H1 (cell line): ENCODE data around the gene RAB3D. TPM values are rescaled to one million over a fixed set of nuclear protein-coding genes. Genes with fewer than 3 reads are reported as not detected.

ENCODE experiments used
- CTCF ChIA-PET: fragments of 300-600 bp; sonication (Branson Sonifier 250); formaldehyde crosslinking; loops from one replicate; lab custom pipeline; 2021; ENCODE audit not compliant: partially characterized antibody; lab: Charles Lee
- POLR2A ChIA-PET: fragments of 300-600 bp; sonication (Branson Sonifier 250); formaldehyde crosslinking; loops from one replicate; lab custom pipeline; 2021; ENCODE audit warnings: inconsistent platforms; ENCODE audit not compliant: partially characterized antibody; lab: Charles Lee
- DNase-seq, 2 experiments: peaks; one replicate each; pipeline versions ENCODE4 v3.0.0 to v3.0.0-alpha.2; 2010 to 2022; ENCODE audit warnings: low spot score in 2 of 2, low read depth in 1 of 2, mixed read lengths in 1 of 2
- FAIRE-seq: peaks from 2 replicates; lab custom pipeline; 2011; peaks lifted over from hg19 to GRCh38; lab: Jason Lieb, UNC
- H2AFZ ChIP-seq: 2 replicates; pipeline ENCODE4 v1.8.1; 2012; ENCODE audit warnings: low read length, inconsistent platforms
- H2AK5ac ChIP-seq: 2 replicates; pipeline ENCODE4 v1.6.1; 2013; ENCODE audit warnings: low read depth, low read length
- H2BK120ac ChIP-seq: replicated peaks from 2 replicates; pipeline ENCODE3; 2013; ENCODE audit warnings: low read depth, low read length, inconsistent platforms
- H2BK12ac ChIP-seq: 2 replicates; pipeline ENCODE4 v1.6.1; 2013; ENCODE audit warnings: low read depth, low read length
- H2BK15ac ChIP-seq: 2 replicates; pipeline ENCODE4 v1.6.1; 2013; ENCODE audit warnings: low read length
- H2BK20ac ChIP-seq: 2 replicates; pipeline ENCODE4 v1.6.1; 2013; ENCODE audit warnings: low read length
- H2BK5ac ChIP-seq: 2 replicates; pipeline ENCODE4 v1.6.1; 2013; ENCODE audit warnings: low read depth, low read length
- H3K14ac ChIP-seq: 2 replicates; pipeline ENCODE4 v1.6.1; 2013; ENCODE audit warnings: inconsistent platforms; ENCODE audit not compliant: insufficient read length
- H3K18ac ChIP-seq: 2 replicates; pipeline ENCODE4 v1.6.1; 2013; ENCODE audit warnings: low read length; ENCODE audit errors: extremely low read depth
- H3K23ac ChIP-seq: 2 replicates; pipeline ENCODE4 v1.6.1; 2013; ENCODE audit warnings: inconsistent platforms; ENCODE audit not compliant: insufficient read length
- H3K23me2 ChIP-seq: 2 replicates; pipeline ENCODE4 v1.6.1; 2013; ENCODE audit warnings: low read depth, low read length
- H3K27ac ChIP-seq: 2 replicates; pipeline ENCODE4 v1.6.1; 2011; ENCODE audit warnings: low read depth, low read length, inconsistent platforms
- H3K27me3 ChIP-seq, 4 experiments: replicated peaks in 1 of 4; 1 replicate in 1 of 4; 2 replicates in 3 of 4; pipeline versions ENCODE4 v1.6.1 to v1.8.1; 2011 to 2013; ENCODE audit warnings: low read length in 3 of 4, mild to moderate bottlenecking in 3 of 4, inconsistent platforms in 2 of 4, mixed read lengths in 2 of 4, moderate library complexity in 1 of 4; ENCODE audit not compliant: control insufficient read depth in 3 of 4, insufficient read depth in 3 of 4; ENCODE audit errors: extremely low read depth in 1 of 4
- H3K36me3 ChIP-seq, 4 experiments: 2 replicates each; pipeline versions ENCODE4 v1.6.1 to v1.8.1; 2011 to 2013; ENCODE audit warnings: mild to moderate bottlenecking in 4 of 4, low read length in 3 of 4, moderate library complexity in 2 of 4, control low read depth in 1 of 4, inconsistent platforms in 1 of 4; ENCODE audit not compliant: insufficient read depth in 4 of 4, control insufficient read depth in 2 of 4
- H3K4ac ChIP-seq: replicated peaks from 2 replicates; pipeline ENCODE3; 2013; ENCODE audit warnings: low read length, low read depth, mixed read lengths, inconsistent platforms; ENCODE audit not compliant: insufficient read length
- H3K4me1 ChIP-seq, 4 experiments: replicated peaks in 1 of 4; 1 replicate in 1 of 4; 2 replicates in 3 of 4; pipeline versions ENCODE4 v1.6.1 to v1.8.1; 2011 to 2013; ENCODE audit warnings: low read length in 3 of 4, inconsistent platforms in 2 of 4, mixed read lengths in 1 of 4; ENCODE audit not compliant: insufficient read depth in 4 of 4, control insufficient read depth in 3 of 4
- H3K4me2 ChIP-seq, 2 experiments: 2 replicates each; pipeline versions ENCODE4 v1.6.1 to v1.8.1; 2011 to 2013; ENCODE audit warnings: low read depth in 2 of 2, low read length in 2 of 2, control low read depth in 1 of 2, inconsistent platforms in 1 of 2, mild to moderate bottlenecking in 1 of 2; ENCODE audit not compliant: insufficient read depth in 1 of 2
- H3K4me3 ChIP-seq, 4 experiments: fragments of 200-600, 300-600 bp in 1 of 4; sonication (generic), shearing (Covaris generic), sonication (Bioruptor Twin) in 1 of 4; 2 replicates each; pipeline versions ENCODE4 v1.5.1 to v1.8.1; 2011 to 2016; ENCODE audit warnings: low read length in 4 of 4, low read depth in 3 of 4, control low read depth in 2 of 4, inconsistent platforms in 2 of 4, mild to moderate bottlenecking in 2 of 4, mixed read lengths in 1 of 4, moderate library complexity in 1 of 4; ENCODE audit not compliant: insufficient read depth in 2 of 4; ENCODE audit errors: extremely low read depth in 1 of 4
- H3K56ac ChIP-seq: replicated peaks from 2 replicates; pipeline ENCODE3; 2013; ENCODE audit warnings: low read depth, mild to moderate bottlenecking, mixed read lengths, low read length, inconsistent platforms; ENCODE audit not compliant: insufficient read length
- H3K79me1 ChIP-seq: 2 replicates; pipeline ENCODE4 v1.6.1; 2013; ENCODE audit warnings: low read depth, low read length, control low read depth
- H3K79me2 ChIP-seq, 2 experiments: 2 replicates each; pipeline versions ENCODE4 v1.6.1 to v1.8.1; 2012 to 2013; ENCODE audit warnings: low read length in 2 of 2, mild to moderate bottlenecking in 2 of 2, inconsistent platforms in 1 of 2; ENCODE audit not compliant: insufficient read depth in 2 of 2, control insufficient read depth in 1 of 2
- H3K9ac ChIP-seq, 4 experiments: replicated peaks in 1 of 4; 1 replicate in 1 of 4; 2 replicates in 3 of 4; pipeline versions ENCODE4 v1.6.1 to v1.8.1; 2011 to 2013; ENCODE audit warnings: low read depth in 3 of 4, low read length in 3 of 4, control low read depth in 2 of 4, mild to moderate bottlenecking in 2 of 4, moderate library complexity in 2 of 4, inconsistent platforms in 1 of 4; ENCODE audit errors: extremely low read depth in 1 of 4
- H3K9me3 ChIP-seq, 2 experiments: 2 replicates each; pipeline versions ENCODE4 v1.6.1 to v1.8.1; 2012 to 2013; ENCODE audit warnings: mild to moderate bottlenecking in 2 of 2, moderate library complexity in 2 of 2, control low read depth in 1 of 2, inconsistent platforms in 1 of 2, low read depth in 1 of 2, low read length in 1 of 2, mixed read lengths in 1 of 2; ENCODE audit not compliant: insufficient read depth in 2 of 2
- H4K20me1 ChIP-seq, 2 experiments: replicated peaks in 1 of 2; 2 replicates each; pipeline versions ENCODE3 to v1.8.1; 2011 to 2013; ENCODE audit warnings: inconsistent platforms in 2 of 2, low read length in 2 of 2, mild to moderate bottlenecking in 1 of 2; ENCODE audit not compliant: insufficient read depth in 2 of 2, control insufficient read depth in 1 of 2
- H4K5ac ChIP-seq: 2 replicates; pipeline ENCODE4 v1.6.1; 2013; ENCODE audit warnings: low read length, low read depth, mixed read lengths, inconsistent platforms; ENCODE audit not compliant: insufficient read length
- H4K8ac ChIP-seq: 2 replicates; pipeline ENCODE4 v1.8.0; 2013; ENCODE audit warnings: mild to moderate bottlenecking, moderate library complexity, low read length, inconsistent platforms; ENCODE audit not compliant: insufficient read depth; ENCODE audit errors: extremely low read depth
- H4K91ac ChIP-seq: replicated peaks from 2 replicates; pipeline ENCODE3; 2013; ENCODE audit warnings: low read length, mixed read lengths, inconsistent platforms; ENCODE audit not compliant: insufficient read length
- CBX5 ChIP-seq: fragments of 300-800, 300-1000 bp; sonication (generic); IDR thresholded peaks from 2 replicates; pipeline ENCODE4 v1.7.1; 2016; ENCODE audit warnings: antibody characterized with exemption, low read length, low read depth
- CTBP2 ChIP-seq: IDR thresholded peaks from 2 replicates; pipeline ENCODE4 v1.7.0; 2011; ENCODE audit warnings: borderline replicate concordance, mild to moderate bottlenecking, moderate library complexity, mixed read lengths, low read length; ENCODE audit not compliant: insufficient read depth, insufficient read length
- EGR1 ChIP-seq: IDR thresholded peaks from 2 replicates; pipeline ENCODE4 v1.6.1; 2011; ENCODE audit warnings: low read depth, low read length, borderline replicate concordance
- FOSL1 ChIP-seq: IDR thresholded peaks from 2 replicates; pipeline ENCODE4 v1.6.1; 2011; ENCODE audit warnings: mild to moderate bottlenecking, low read depth, low read length, moderate library complexity; ENCODE audit not compliant: insufficient read depth
- HDAC6 ChIP-seq: IDR thresholded peaks from one replicate; pipeline ENCODE4 v1.7.1; 2012; ENCODE audit warnings: low read depth, mild to moderate bottlenecking, inconsistent platforms, low read length, moderate library complexity
- JUN ChIP-seq: IDR thresholded peaks from 2 replicates; pipeline ENCODE4 v1.6.1; 2011; ENCODE audit warnings: low read depth, mild to moderate bottlenecking, improper control_type of control experiment, low read length
- NRF1 ChIP-seq: IDR thresholded peaks from 2 replicates; pipeline ENCODE4 v1.6.1; 2011; ENCODE audit warnings: mild to moderate bottlenecking, low read depth, low read length, improper control_type of control experiment
- PHF8 ChIP-seq: fragments of 200-600 bp; sonication (generic); conservative IDR thresholded peaks from 2 replicates; pipeline ENCODE4 v1.7.1; 2012; ENCODE audit warnings: low read depth, mild to moderate bottlenecking, inconsistent platforms, low read length, moderate library complexity
- POLR2A ChIP-seq, 2 experiments: IDR thresholded peaks; 1 replicate in 1 of 2; 2 replicates in 1 of 2; pipeline ENCODE4 v1.6.1; 2011; ENCODE audit warnings: low read depth in 2 of 2, low read length in 2 of 2, mild to moderate bottlenecking in 2 of 2; ENCODE audit errors: control extremely low read depth in 1 of 2
- RBBP5 ChIP-seq: IDR thresholded peaks from 2 replicates; pipeline ENCODE4 v1.7.1; 2012; ENCODE audit warnings: low read depth, mild to moderate bottlenecking, inconsistent platforms, low read length, moderate library complexity, borderline replicate concordance
- RNF2 ChIP-seq: fragments of 200-900, 300-1000 bp; sonication (generic); IDR thresholded peaks from 2 replicates; pipeline ENCODE4 v1.7.1; 2016; ENCODE audit warnings: borderline replicate concordance, low read depth, mild to moderate bottlenecking, antibody characterized with exemption, low read length; ENCODE audit not compliant: poor library complexity, severe bottlenecking; ENCODE audit errors: missing control alignments
- SIRT6 ChIP-seq: IDR thresholded peaks from one replicate; pipeline ENCODE4 v1.7.1; 2012; ENCODE audit warnings: low read length, inconsistent platforms
- SUZ12 ChIP-seq: fragments of 200-600 bp; sonication (generic); IDR thresholded peaks from 2 replicates; pipeline ENCODE4 v1.6.1; 2012; ENCODE audit warnings: mild to moderate bottlenecking, inconsistent platforms, low read length, moderate library complexity, mixed read lengths
- TAF7 ChIP-seq: optimal IDR thresholded peaks from 2 replicates; pipeline ENCODE3; 2011; ENCODE audit warnings: low read depth, mild to moderate bottlenecking, inconsistent platforms, low read length, moderate library complexity, borderline replicate concordance
- YY1 ChIP-seq: IDR thresholded peaks from 2 replicates; pipeline ENCODE4 v1.6.1; 2011; ENCODE audit warnings: low read depth, mild to moderate bottlenecking, low read length
- WGBS, 2 experiments: shearing (Covaris generic) in 1 of 2; methylation state at CpG; one replicate each; pipeline versions ENCODE4 v1.1.6 to v1.1.7; 2013 to 2015; ENCODE audit warnings: low lambda C conversion rate in 2 of 2, mixed read lengths in 2 of 2, inconsistent platforms in 1 of 2, low coverage in 1 of 2, missing lambda C conversion rate in 1 of 2; ENCODE audit not compliant: insufficient replicate concordance in 2 of 2, insufficient coverage in 1 of 2, insufficient read length in 1 of 2; ENCODE audit errors: extremely low coverage in 1 of 2, missing lambda C conversion rate in 1 of 2; 5-methylcytosine and 5-hydroxymethylcytosine counted together
- polyA plus RNA-seq, 7 experiments: library from polyadenylated mRNA; depleted of rRNA in 3 of 7; stranded (reverse) in 5 of 7; unstranded in 2 of 7; fragments of >200 nt in 5 of 7; fragments of 200-250 nt in 2 of 7; gene quantifications; 1 replicate in 5 of 7; 2 replicates in 1 of 7; 4 replicates in 1 of 7; pipeline versions ENCODE4 v1.2.1 to v1.2.3, GENCODE V29; 2011 to 2013; ENCODE audit warnings: missing spikeins in 2 of 7, mixed read lengths in 2 of 7
- total RNA-seq: library from RNA; stranded (reverse); fragmentation: NEBNext Ultra II Directional; extraction: Animal tissue kit (Norgen Biotek cat#: 25700); gene quantifications from 2 replicates; pipeline ENCODE4 v1.2.1, GENCODE V29; 2021

Gene RAB3D
- total and polyA plus RNA-seq, 2 of the 8 experiments (the other 6 are each of a cell fraction or from before 2014, with no cell fraction given): 17.8 to 23.8 TPM

DNA sequence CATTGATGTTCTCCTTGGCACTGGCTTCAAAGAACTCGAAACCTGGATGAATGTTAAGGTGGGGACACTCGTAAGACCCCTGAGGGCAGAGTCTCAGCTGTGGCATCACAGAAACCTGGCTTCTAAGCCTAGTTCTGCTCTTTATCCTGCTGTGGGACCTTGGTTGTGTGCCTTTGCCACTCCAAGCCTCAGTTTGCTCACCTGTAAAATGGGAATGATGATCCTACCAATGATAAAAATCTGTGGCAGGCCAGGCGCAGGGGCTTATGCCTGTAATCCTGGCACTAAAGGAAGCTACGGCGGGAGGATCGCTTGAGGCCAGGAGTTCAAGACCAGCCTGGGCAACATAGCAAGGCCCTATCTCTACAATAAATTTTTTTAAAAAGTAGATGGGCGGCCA is 13.9 kb downstream of the RAB3D start:
- H2AK5ac ChIP-seq: no peak overlapping the region
- H3K4me1 ChIP-seq: peaks cover 0 to 5% (median 0%) of the 10 kb centered on the region in 4 experiments; a peak in 3 of 7 replicates
- WGBS, 2 experiments: 88% methylated on average over 7 of the region's 7 CpGs; no CpG with 5 or more reads in 1 of the 2 experiments
- no peak overlapping the region for H2BK15ac ChIP-seq
- H2BK120ac ChIP-seq: no peak overlapping the region
- H2AFZ ChIP-seq: no peak overlapping the region
- no peak overlapping the region for H3K56ac ChIP-seq
- H4K20me1 ChIP-seq: no peaks in the 10 kb centered on the region
- H3K4ac ChIP-seq: no peak overlapping the region
- DNase-seq (no peak), FAIRE-seq (no peak)
- no peaks in the 10 kb centered on the region for H3K79me1 ChIP-seq
- no peaks in the 10 kb centered on the region for H3K9me3 ChIP-seq
- H3K23ac ChIP-seq: no peak overlapping the region
- H2BK5ac ChIP-seq: no peak overlapping the region
- POLR2A ChIA-PET: interaction anchor here (1.4 to 1.6 kb wide), 2 partner anchors 12 to 19 kb away, joined by 3 to 4 read pairs; no protein-coding TSS in a partner anchor
- H4K5ac ChIP-seq: no peak overlapping the region
- no peaks in the 10 kb centered on the region for H3K36me3 ChIP-seq
- no peak overlapping the region for H4K8ac ChIP-seq
- CTCF ChIA-PET: interaction anchor here (0.6 to 1.1 kb wide), 4 partner anchors 28 to 247 kb away, joined by 3 to 4 read pairs (median 4); no protein-coding TSS in a partner anchor
- H3K18ac ChIP-seq: no peak overlapping the region
- no peak overlapping the region for H2BK20ac ChIP-seq
- no peak overlapping the region for H3K4me3 ChIP-seq
- no peak overlapping the region for H3K4me2 ChIP-seq
- H3K14ac ChIP-seq: no peak overlapping the region
- no peaks in the 10 kb centered on the region for H3K79me2 ChIP-seq
- no peak overlapping the region for H3K27ac ChIP-seq
- H3K23me2 ChIP-seq: no peaks in the 10 kb centered on the region
- H3K27me3 ChIP-seq: no peaks in the 10 kb centered on the region
- H2BK12ac ChIP-seq: no peak overlapping the region
- H3K9ac ChIP-seq: no peak overlapping the region
- H4K91ac ChIP-seq: no peak overlapping the region
- no peak for TF ChIP-seq FOSL1
- TF ChIP-seq HDAC6: no peak
- TF ChIP-seq TAF7: no peak
- TF ChIP-seq JUN: no peak
- TF ChIP-seq NRF1: no peak
- no peak for TF ChIP-seq YY1
- TF ChIP-seq SUZ12: no peak
- TF ChIP-seq PHF8: no peak
- TF ChIP-seq SIRT6: no peak
- no peak for TF ChIP-seq RBBP5
- no peak for TF ChIP-seq EGR1
- TF ChIP-seq CTBP2: no peak
- no peak for TF ChIP-seq RNF2
- no peak for TF ChIP-seq CBX5
- TF ChIP-seq POLR2A (IDR thresholded peaks at IDR 0.05; ENCODE audit: control extremely low read depth in 1 of 2, low read depth in 2 of 2, low read length in 2 of 2): no peak
